Measurements from ENCODE around the gene HS6ST3.

HS6ST3 gene

GRCh38 chr13:96707146-96707545, 617.2 kb downstream of the HS6ST3 start:
- Histone ChIP-seq H3K79me1 (replicated peaks; ENCODE audit: low read length, poor library complexity, severe bottlenecking) (no peaks in the 10 kb centered on the region), H3K4me2 (ENCODE audit: low read length, poor library complexity, severe bottlenecking) (no peak overlapping the region), H2BK15ac (ENCODE audit: low read depth, poor library complexity, severe bottlenecking) (no peak overlapping the region), H3K27ac (ENCODE audit: low read length, poor library complexity, severe bottlenecking) (no peak overlapping the region), H3K18ac (ENCODE audit: low read depth in 1 of 2, low read length in 2 of 2) (no peak overlapping the region), H3K36me3 (ENCODE audit: control insufficient read depth in 1 of 2, insufficient read depth in 2 of 2, low read depth in 1 of 2, low read length in 2 of 2) (no peaks in the 10 kb centered on the region), H2AFZ (ENCODE audit: low read depth, low read length) (no peak overlapping the region), H3K23ac (ENCODE audit: low read length in 2 of 2) (no peak overlapping the region), H2AK5ac (ENCODE audit: low read length, severe bottlenecking) (no peak overlapping the region), H2BK12ac (ENCODE audit: low read length in 2 of 2) (no peak overlapping the region), H3K9me3 (ENCODE audit: control insufficient read depth, low read length) (peaks cover 9% of the 10 kb centered on the region), H3K9ac (ENCODE audit: low read length) (no peak overlapping the region), H2BK120ac (ENCODE audit: low read depth, low read length) (no peak overlapping the region), H3K4me1 (ENCODE audit: control insufficient read depth, insufficient read depth, low read depth, low read length) (no peaks in the 10 kb centered on the region), H4K91ac (ENCODE audit: low read length) (no peak overlapping the region), H4K8ac (ENCODE audit: low read length) (no peak overlapping the region), H3K4me3 (ENCODE audit: insufficient read depth in 1 of 2, low read depth in 1 of 2, low read length in 2 of 2) (no peak overlapping the region), H3K14ac (ENCODE audit: low read length in 2 of 2) (no peak overlapping the region), H3K27me3 (ENCODE audit: control insufficient read depth in 1 of 2, insufficient read depth in 1 of 2, low read length in 2 of 2) (no peaks in the 10 kb centered on the region), H2BK5ac (ENCODE audit: low read depth, low read length, poor library complexity, severe bottlenecking) (no peak overlapping the region), H3K4ac (ENCODE audit: low read depth in 1 of 2, low read length in 2 of 2) (no peak overlapping the region)
- no peak for DNase-seq
- WGBS = 100% methylated on average over 2 of the region's 3 CpGs

GRCh38 chr13:96710166-96710862, 620.4 kb downstream of the HS6ST3 start:
- Histone ChIP-seq H3K23ac (ENCODE audit: low read length in 2 of 2) (no peak overlapping the region), H2AK5ac (ENCODE audit: low read length, severe bottlenecking) (no peak overlapping the region), H3K27me3 (ENCODE audit: control insufficient read depth in 1 of 2, insufficient read depth in 1 of 2, low read length in 2 of 2) (no peaks in the 10 kb centered on the region), H3K14ac (ENCODE audit: low read length in 2 of 2) (peak overlapping the region in 1 of 2 experiments; percentile 58), H2BK120ac (ENCODE audit: low read depth, low read length) (no peak overlapping the region), H2AFZ (ENCODE audit: low read depth, low read length) (no peak overlapping the region), H3K36me3 (ENCODE audit: control insufficient read depth in 1 of 2, insufficient read depth in 2 of 2, low read depth in 1 of 2, low read length in 2 of 2) (no peaks in the 10 kb centered on the region), H3K18ac (ENCODE audit: low read depth in 1 of 2, low read length in 2 of 2) (no peak overlapping the region), H3K4me1 (ENCODE audit: control insufficient read depth, insufficient read depth, low read depth, low read length) (no peaks in the 10 kb centered on the region), H3K9ac (ENCODE audit: low read length) (no peak overlapping the region), H3K9me3 (ENCODE audit: control insufficient read depth, low read length) (peaks cover 9% of the 10 kb centered on the region), H3K27ac (ENCODE audit: low read length, poor library complexity, severe bottlenecking) (no peak overlapping the region), H2BK15ac (ENCODE audit: low read depth, poor library complexity, severe bottlenecking) (no peak overlapping the region), H4K91ac (ENCODE audit: low read length) (no peak overlapping the region), H3K4ac (ENCODE audit: low read depth in 1 of 2, low read length in 2 of 2) (no peak overlapping the region), H4K8ac (ENCODE audit: low read length) (no peak overlapping the region), H2BK12ac (ENCODE audit: low read length in 2 of 2) (no peak overlapping the region), H3K79me1 (replicated peaks; ENCODE audit: low read length, poor library complexity, severe bottlenecking) (no peaks in the 10 kb centered on the region), H2BK5ac (ENCODE audit: low read depth, low read length, poor library complexity, severe bottlenecking) (no peak overlapping the region), H3K4me2 (ENCODE audit: low read length, poor library complexity, severe bottlenecking) (no peak overlapping the region), H3K4me3 (ENCODE audit: insufficient read depth in 1 of 2, low read depth in 1 of 2, low read length in 2 of 2) (no peak overlapping the region)
- WGBS = 84% methylated on average over 3 of the region's 3 CpGs
- no peak for DNase-seq

DNA sequence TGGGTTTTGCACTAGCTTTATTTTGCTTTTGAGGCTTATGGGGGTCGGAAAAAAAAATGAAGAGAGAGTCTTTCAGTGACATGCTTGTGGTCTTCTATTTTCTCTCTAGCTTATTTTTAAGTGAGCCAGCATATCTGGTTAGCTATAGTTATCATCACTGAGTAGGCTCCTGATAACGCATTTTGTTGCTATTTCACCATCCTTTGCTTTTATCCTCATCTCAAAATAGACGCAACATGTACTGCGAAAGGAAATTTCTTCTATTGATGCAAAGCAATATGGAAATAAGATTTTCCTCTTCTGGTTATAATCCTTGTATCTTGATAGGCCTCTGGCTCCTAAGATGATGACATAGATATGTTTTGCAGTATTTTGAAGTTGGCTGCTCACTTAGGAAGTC, 630.5 kb downstream of the HS6ST3 start:
- no peak overlapping the region for H2AK5ac ChIP-seq (ENCODE audit: low read length, severe bottlenecking)
- no peak overlapping the region for H2BK12ac ChIP-seq (ENCODE audit: low read length in 2 of 2)
- no peak overlapping the region for H3K4me2 ChIP-seq (ENCODE audit: low read length, poor library complexity, severe bottlenecking)
- H3K14ac ChIP-seq (ENCODE audit: low read length in 2 of 2) = no peak overlapping the region
- no peak overlapping the region for H4K8ac ChIP-seq (ENCODE audit: low read length)
- H3K18ac ChIP-seq (ENCODE audit: low read depth in 1 of 2, low read length in 2 of 2) = no peak overlapping the region
- H3K9ac ChIP-seq (ENCODE audit: low read length) = no peak overlapping the region
- no peaks in the 10 kb centered on the region for H3K4me1 ChIP-seq (ENCODE audit: control insufficient read depth, insufficient read depth, low read depth, low read length)
- H3K9me3 ChIP-seq (ENCODE audit: control insufficient read depth, low read length) = peaks cover 8% of the 10 kb centered on the region
- H3K79me1 ChIP-seq (replicated peaks; ENCODE audit: low read length, poor library complexity, severe bottlenecking) = no peaks in the 10 kb centered on the region
- WGBS = 80% methylated on average over 1 of the region's 4 CpGs
- no peak overlapping the region for H3K4ac ChIP-seq (ENCODE audit: low read depth in 1 of 2, low read length in 2 of 2)
- H2BK5ac ChIP-seq (ENCODE audit: low read depth, low read length, poor library complexity, severe bottlenecking) = no peak overlapping the region
- no peak overlapping the region for H2BK120ac ChIP-seq (ENCODE audit: low read depth, low read length)
- no peak overlapping the region for H3K23ac ChIP-seq (ENCODE audit: low read length in 2 of 2)
- H3K36me3 ChIP-seq (ENCODE audit: control insufficient read depth in 1 of 2, insufficient read depth in 2 of 2, low read depth in 1 of 2, low read length in 2 of 2) = no peaks in the 10 kb centered on the region
- H3K4me3 ChIP-seq (ENCODE audit: insufficient read depth in 1 of 2, low read depth in 1 of 2, low read length in 2 of 2) = no peak overlapping the region
- no peak overlapping the region for H4K91ac ChIP-seq (ENCODE audit: low read length)
- H3K27me3 ChIP-seq (ENCODE audit: control insufficient read depth in 1 of 2, insufficient read depth in 1 of 2, low read length in 2 of 2) = no peaks in the 10 kb centered on the region
- DNase-seq = no peak
- no peak overlapping the region for H2BK15ac ChIP-seq (ENCODE audit: low read depth, poor library complexity, severe bottlenecking)
- no peak overlapping the region for H3K27ac ChIP-seq (ENCODE audit: low read length, poor library complexity, severe bottlenecking)
- H2AFZ ChIP-seq (ENCODE audit: low read depth, low read length) = no peak overlapping the region

GRCh38 chr13:96726651-96727050, 636.7 kb downstream of the HS6ST3 start:
- H3K4me3 ChIP-seq (ENCODE audit: insufficient read depth in 1 of 2, low read depth in 1 of 2, low read length in 2 of 2) = no peak overlapping the region
- no peak overlapping the region for H2AK5ac ChIP-seq (ENCODE audit: low read length, severe bottlenecking)
- no peaks in the 10 kb centered on the region for H3K36me3 ChIP-seq (ENCODE audit: control insufficient read depth in 1 of 2, insufficient read depth in 2 of 2, low read depth in 1 of 2, low read length in 2 of 2)
- no peak overlapping the region for H4K8ac ChIP-seq (ENCODE audit: low read length)
- H3K27me3 ChIP-seq (ENCODE audit: control insufficient read depth in 1 of 2, insufficient read depth in 1 of 2, low read length in 2 of 2) = no peaks in the 10 kb centered on the region
- no peak overlapping the region for H3K4me2 ChIP-seq (ENCODE audit: low read length, poor library complexity, severe bottlenecking)
- H3K14ac ChIP-seq (ENCODE audit: low read length in 2 of 2) = no peak overlapping the region
- H4K91ac ChIP-seq (ENCODE audit: low read length) = no peak overlapping the region
- no peak overlapping the region for H2BK15ac ChIP-seq (ENCODE audit: low read depth, poor library complexity, severe bottlenecking)
- H2BK120ac ChIP-seq (ENCODE audit: low read depth, low read length) = no peak overlapping the region
- H3K9ac ChIP-seq (ENCODE audit: low read length) = no peak overlapping the region
- no peak overlapping the region for H3K27ac ChIP-seq (ENCODE audit: low read length, poor library complexity, severe bottlenecking)
- H2AFZ ChIP-seq (ENCODE audit: low read depth, low read length) = no peak overlapping the region
- DNase-seq = no peak
- H3K23ac ChIP-seq (ENCODE audit: low read length in 2 of 2) = no peak overlapping the region
- no peak overlapping the region for H2BK12ac ChIP-seq (ENCODE audit: low read length in 2 of 2)
- no peak overlapping the region for H3K18ac ChIP-seq (ENCODE audit: low read depth in 1 of 2, low read length in 2 of 2)
- peak overlapping the region; percentile 19 for H2BK5ac ChIP-seq (ENCODE audit: low read depth, low read length, poor library complexity, severe bottlenecking)
- H3K9me3 ChIP-seq (ENCODE audit: control insufficient read depth, low read length) = peaks cover 44% of the 10 kb centered on the region
- H3K4me1 ChIP-seq (ENCODE audit: control insufficient read depth, insufficient read depth, low read depth, low read length) = no peaks in the 10 kb centered on the region
- H3K4ac ChIP-seq (ENCODE audit: low read depth in 1 of 2, low read length in 2 of 2) = no peak overlapping the region
- no peaks in the 10 kb centered on the region for H3K79me1 ChIP-seq (replicated peaks; ENCODE audit: low read length, poor library complexity, severe bottlenecking)
